Spleen (tissue), 7 donors: ENCODE measurements around the gene SPTSSB.

Experiments
- POLR2A ChIP-seq, 3 donors: fragments of 450-650 bp; IDR thresholded peaks; one replicate each; pipeline ENCODE4 v1.5.1; 2017; ENCODE audit warnings: antibody characterized with exemption in 3 of 3, mild to moderate bottlenecking in 1 of 3
- TF ChIP-seq, protein P1 (sequence below), 11 experiments: fragments of 200-600 bp in 7 of 11; fragments of 450-650 bp in 4 of 11; sonication (generic) in 4 of 11; IDR thresholded peaks in 8 of 11; conservative IDR thresholded peaks in 3 of 11; 1 replicate in 7 of 11; 2 replicates in 4 of 11; pipeline versions ENCODE4 v1.4.0 to v1.8.0; 2016 to 2021; ENCODE audit warnings: antibody characterized with exemption in 11 of 11, inconsistent platforms in 4 of 11, mild to moderate bottlenecking in 1 of 11
- donor health status: DM: no; HTN: no; CAD: no; lungs with moderate emphysema.
- donor health status: DM: no; HTN: no; CAD: no.
- donor health status: DM: no; HTN: no; CAD: no.

DNA sequence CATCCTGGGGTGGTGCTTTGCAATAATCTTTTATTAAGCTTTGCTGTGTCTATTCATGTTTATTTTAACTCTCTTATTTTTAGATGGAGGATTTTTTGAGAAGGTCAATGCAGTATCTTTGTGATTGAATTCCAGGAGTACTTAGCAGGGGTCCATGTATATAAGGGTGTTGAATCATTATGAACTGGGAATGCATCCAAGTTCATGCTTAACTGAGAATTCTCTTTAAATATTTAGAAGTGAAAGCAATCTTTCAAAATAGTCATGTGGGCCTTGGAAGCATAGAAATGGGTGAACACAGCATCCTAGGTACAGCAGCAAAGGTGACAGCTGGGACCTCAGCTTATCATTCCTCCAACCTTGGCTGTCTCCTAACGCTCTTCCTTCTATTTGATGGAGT, 27.3 kb downstream of the SPTSSB start:
- TF ChIP-seq POLR2A (IDR thresholded peaks at IDR 0.05) = no peak
- TF ChIP-seq, protein P1, sequence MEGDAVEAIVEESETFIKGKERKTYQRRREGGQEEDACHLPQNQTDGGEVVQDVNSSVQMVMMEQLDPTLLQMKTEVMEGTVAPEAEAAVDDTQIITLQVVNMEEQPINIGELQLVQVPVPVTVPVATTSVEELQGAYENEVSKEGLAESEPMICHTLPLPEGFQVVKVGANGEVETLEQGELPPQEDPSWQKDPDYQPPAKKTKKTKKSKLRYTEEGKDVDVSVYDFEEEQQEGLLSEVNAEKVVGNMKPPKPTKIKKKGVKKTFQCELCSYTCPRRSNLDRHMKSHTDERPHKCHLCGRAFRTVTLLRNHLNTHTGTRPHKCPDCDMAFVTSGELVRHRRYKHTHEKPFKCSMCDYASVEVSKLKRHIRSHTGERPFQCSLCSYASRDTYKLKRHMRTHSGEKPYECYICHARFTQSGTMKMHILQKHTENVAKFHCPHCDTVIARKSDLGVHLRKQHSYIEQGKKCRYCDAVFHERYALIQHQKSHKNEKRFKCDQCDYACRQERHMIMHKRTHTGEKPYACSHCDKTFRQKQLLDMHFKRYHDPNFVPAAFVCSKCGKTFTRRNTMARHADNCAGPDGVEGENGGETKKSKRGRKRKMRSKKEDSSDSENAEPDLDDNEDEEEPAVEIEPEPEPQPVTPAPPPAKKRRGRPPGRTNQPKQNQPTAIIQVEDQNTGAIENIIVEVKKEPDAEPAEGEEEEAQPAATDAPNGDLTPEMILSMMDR (IDR thresholded peaks at IDR 0.05 in 8 of 11, conservative IDR thresholded peaks at IDR 0.05 in 3 of 11) = no peak
